IgD-negative memory B cell (primary cell): Measurements from ENCODE around the gene LRRC1. TPM values are rescaled to one million over a fixed set of nuclear protein-coding genes. Genes with fewer than 3 reads are reported as not detected.
A peak's percentile ranks its signal among the peaks of the same experiment; 100 is the strongest.

ENCODE experiments used
- H3K27ac Mint-ChIP-seq, 3 donors: one replicate each; pipeline ENCODE4 v1.8.0; 2020 to 2022; ENCODE audit warnings: mild to moderate bottlenecking in 3 of 3, mixed read lengths in 3 of 3, moderate library complexity in 1 of 3
- H3K27me3 Mint-ChIP-seq: one replicate; pipeline ENCODE4 v1.8.0; 2021; ENCODE audit warnings: mixed read lengths
- H3K36me3 Mint-ChIP-seq: one replicate; pipeline ENCODE4 v1.8.0; 2020; ENCODE audit warnings: mild to moderate bottlenecking, mixed read lengths
- H3K4me1 Mint-ChIP-seq, 3 donors: one replicate each; pipeline ENCODE4 v1.8.0; 2020 to 2022; ENCODE audit warnings: mixed read lengths in 3 of 3, mild to moderate bottlenecking in 1 of 3
- H3K4me3 Mint-ChIP-seq, 4 donors: one replicate each; pipeline ENCODE4 v1.8.0; 2020 to 2022; ENCODE audit warnings: mild to moderate bottlenecking in 4 of 4, mixed read lengths in 4 of 4, moderate library complexity in 3 of 4
- H3K9me3 Mint-ChIP-seq, 3 donors: one replicate each; pipeline ENCODE4 v1.8.0; 2020 to 2021; ENCODE audit warnings: mixed read lengths in 3 of 3, mild to moderate bottlenecking in 1 of 3
- polyA plus RNA-seq: library from polyadenylated mRNA; unstranded; fragments of 300-500 nt; fragmentation: Illumina TruSeq; gene quantifications from one replicate; pipeline ENCODE4 v1.2.3, GENCODE V29; 2021

The LRRC1 gene
- polyA plus RNA-seq, 1 donor from 2014 or later = 5.0 TPM

- no peaks in the 10 kb centered on the region for H3K27me3 Mint-ChIP-seq
- no peaks in the 10 kb centered on the region for H3K9me3 Mint-ChIP-seq
- H3K36me3 Mint-ChIP-seq = peaks cover 9% of the 10 kb centered on the region
- no peak overlapping the region for H3K27ac Mint-ChIP-seq
- H3K4me3 Mint-ChIP-seq = no peak overlapping the region
- no peaks in the 10 kb centered on the region for H3K4me1 Mint-ChIP-seq
Observed at GRCh38 chr6:53919881-53920360, 125.1 kb downstream of the LRRC1 start.

- Mint-ChIP-seq H3K27me3 (no peaks in the 10 kb centered on the region), H3K9me3 (no peaks in the 10 kb centered on the region), H3K4me1 (no peaks in the 10 kb centered on the region), H3K27ac (peak overlapping the region in 1 of 3 donors; percentile 23), H3K4me3 (no peak overlapping the region), H3K36me3 (peaks cover 13% of the 10 kb centered on the region)
Observed at GRCh38 chr6:53920881-53921280, 126.1 kb downstream of the LRRC1 start.

DNA sequence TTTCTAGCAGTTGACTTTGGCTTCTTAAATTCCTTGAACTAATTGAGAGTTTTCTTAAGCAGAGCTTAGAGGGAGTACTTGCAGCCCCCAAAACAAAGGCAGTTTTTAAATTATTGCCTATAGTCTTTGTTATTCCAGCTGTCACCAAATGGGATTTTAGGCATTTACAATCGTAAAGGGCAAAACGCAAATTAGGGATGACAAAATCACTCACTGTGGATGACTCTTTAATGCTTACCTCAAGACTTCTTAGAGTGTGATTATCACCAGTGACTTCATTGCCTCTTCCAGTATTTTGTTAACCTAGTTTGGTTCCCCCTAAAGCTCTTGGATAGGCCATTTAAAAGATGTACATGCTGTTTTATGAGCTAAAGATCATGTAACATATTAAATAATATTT is 126.8 kb downstream of the LRRC1 start:
- Mint-ChIP-seq H3K9me3 (no peaks in the 10 kb centered on the region), H3K4me3 (no peak overlapping the region), H3K36me3 (peaks cover 13% of the 10 kb centered on the region), H3K27ac (peak overlapping the region in 1 of 3 donors; percentile 23), H3K27me3 (no peaks in the 10 kb centered on the region), H3K4me1 (no peaks in the 10 kb centered on the region)

DNA sequence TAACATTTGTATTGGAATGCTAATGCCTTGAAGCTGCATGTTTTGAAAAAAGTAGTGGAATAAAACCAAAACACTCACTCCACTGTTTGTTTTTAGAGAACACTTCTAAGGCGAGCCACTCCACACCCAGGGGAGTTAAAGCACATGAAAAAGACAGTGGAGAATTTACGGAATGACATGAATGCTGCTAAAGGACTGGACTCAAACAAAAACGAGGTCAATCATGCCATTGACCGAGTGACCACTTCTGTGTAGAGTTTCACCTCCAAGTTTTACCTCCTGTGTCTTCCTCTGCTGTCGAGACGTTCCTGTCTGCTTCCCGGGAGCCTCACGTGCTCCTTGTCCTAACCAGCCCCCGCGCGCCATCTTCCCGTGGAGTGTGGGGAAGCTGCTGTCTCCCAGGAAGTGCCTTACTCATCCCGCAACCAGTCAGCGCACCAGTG is 127.8 kb downstream of the LRRC1 start:
- no peaks in the 10 kb centered on the region for H3K9me3 Mint-ChIP-seq
- no peak overlapping the region for H3K27ac Mint-ChIP-seq
- H3K27me3 Mint-ChIP-seq = no peaks in the 10 kb centered on the region
- H3K4me1 Mint-ChIP-seq = no peaks in the 10 kb centered on the region
- H3K4me3 Mint-ChIP-seq = no peak overlapping the region
- peaks cover 13% of the 10 kb centered on the region for H3K36me3 Mint-ChIP-seq

- Mint-ChIP-seq H3K4me3 (no peak overlapping the region), H3K27me3 (no peaks in the 10 kb centered on the region), H3K36me3 (peaks cover 13% of the 10 kb centered on the region), H3K4me1 (no peaks in the 10 kb centered on the region), H3K27ac (no peak overlapping the region), H3K9me3 (no peaks in the 10 kb centered on the region)
Observed at GRCh38 chr6:53924277-53924676, 129.5 kb downstream of the LRRC1 start.

- Mint-ChIP-seq H3K27ac (no peak overlapping the region), H3K4me1 (no peaks in the 10 kb centered on the region), H3K27me3 (no peaks in the 10 kb centered on the region), H3K36me3 (peaks cover 11% of the 10 kb centered on the region), H3K9me3 (no peaks in the 10 kb centered on the region), H3K4me3 (no peak overlapping the region)
Observed at GRCh38 chr6:53924821-53925422, 130.1 kb downstream of the LRRC1 start.

GRCh38 chr6:53925891-53926290 is 131.1 kb downstream of the LRRC1 start:
- H3K36me3 Mint-ChIP-seq = peaks cover 8% of the 10 kb centered on the region
- no peak overlapping the region for H3K4me3 Mint-ChIP-seq
- no peaks in the 10 kb centered on the region for H3K9me3 Mint-ChIP-seq
- H3K27ac Mint-ChIP-seq = no peak overlapping the region
- H3K4me1 Mint-ChIP-seq = no peaks in the 10 kb centered on the region
- H3K27me3 Mint-ChIP-seq = no peaks in the 10 kb centered on the region

GRCh38 chr6:53926505-53926904 is 131.7 kb downstream of the LRRC1 start:
- H3K4me3 Mint-ChIP-seq = no peak overlapping the region
- H3K4me1 Mint-ChIP-seq = no peaks in the 10 kb centered on the region
- no peaks in the 10 kb centered on the region for H3K9me3 Mint-ChIP-seq
- H3K36me3 Mint-ChIP-seq = peaks cover 4% of the 10 kb centered on the region
- H3K27ac Mint-ChIP-seq = no peak overlapping the region
- no peaks in the 10 kb centered on the region for H3K27me3 Mint-ChIP-seq

- Mint-ChIP-seq H3K27me3 (no peaks in the 10 kb centered on the region), H3K4me3 (no peak overlapping the region), H3K4me1 (no peaks in the 10 kb centered on the region), H3K36me3 (peaks cover 4% of the 10 kb centered on the region), H3K27ac (no peak overlapping the region), H3K9me3 (no peaks in the 10 kb centered on the region)
Observed at GRCh38 chr6:53928641-53929040, 133.8 kb downstream of the LRRC1 start.

- no peaks in the 10 kb centered on the region for H3K27me3 Mint-ChIP-seq
- no peaks in the 10 kb centered on the region for H3K4me1 Mint-ChIP-seq
- no peak overlapping the region for H3K4me3 Mint-ChIP-seq
- no peaks in the 10 kb centered on the region for H3K9me3 Mint-ChIP-seq
- H3K36me3 Mint-ChIP-seq = peaks cover 4% of the 10 kb centered on the region
- peak overlapping the region in 1 of 3 donors; percentile 24 for H3K27ac Mint-ChIP-seq
Observed at GRCh38 chr6:53929041-53929820, 134.4 kb downstream of the LRRC1 start.

GRCh38 chr6:53929821-53930120 is 135.0 kb downstream of the LRRC1 start:
- H3K9me3 Mint-ChIP-seq = no peaks in the 10 kb centered on the region
- no peaks in the 10 kb centered on the region for H3K27me3 Mint-ChIP-seq
- H3K36me3 Mint-ChIP-seq = peaks cover 4% of the 10 kb centered on the region

DNA sequence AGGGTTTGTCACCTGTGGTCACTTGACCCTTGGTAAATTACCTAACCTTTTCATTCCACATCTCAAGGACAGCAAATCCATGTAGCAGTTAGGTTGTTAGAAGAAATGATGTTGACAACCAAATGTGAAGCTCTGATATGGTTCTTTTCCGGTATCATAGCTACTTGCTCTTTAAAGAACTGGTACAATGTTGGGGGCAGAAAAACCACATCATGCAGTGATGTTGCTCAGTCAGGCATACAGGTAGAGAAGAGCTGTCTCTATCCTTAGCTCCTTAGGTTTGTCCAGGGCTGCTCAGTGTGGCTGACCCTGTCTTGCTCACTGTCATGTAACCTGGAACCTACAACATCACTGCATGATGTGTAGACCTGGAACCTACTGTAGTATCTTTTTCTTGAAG is 135.5 kb downstream of the LRRC1 start:
- H3K27me3 Mint-ChIP-seq = no peaks in the 10 kb centered on the region
- H3K9me3 Mint-ChIP-seq = no peaks in the 10 kb centered on the region
- no peak overlapping the region for H3K4me3 Mint-ChIP-seq
- H3K27ac Mint-ChIP-seq = no peak overlapping the region
- H3K36me3 Mint-ChIP-seq = peaks cover under 1% of the 10 kb centered on the region
- H3K4me1 Mint-ChIP-seq = no peaks in the 10 kb centered on the region

More at GRCh38 chr6:53929821-53930120, 135.0 kb downstream of the LRRC1 start:
- H3K4me3 Mint-ChIP-seq = peak overlapping the region in 1 of 4 donors; percentile 75
- peak overlapping the region in 1 of 3 donors; percentile 24 for H3K27ac Mint-ChIP-seq
- H3K4me1 Mint-ChIP-seq = no peaks in the 10 kb centered on the region

GRCh38 chr6:53931086-53931485 is 136.3 kb downstream of the LRRC1 start:
- Mint-ChIP-seq H3K27ac (no peak overlapping the region), H3K9me3 (no peaks in the 10 kb centered on the region), H3K27me3 (no peaks in the 10 kb centered on the region), H3K4me3 (no peak overlapping the region), H3K36me3 (no peaks in the 10 kb centered on the region), H3K4me1 (no peaks in the 10 kb centered on the region)

- Mint-ChIP-seq H3K4me1 (peaks cover 0 to 2% (median 0%) of the 10 kb centered on the region in 3 donors), H3K27me3 (no peaks in the 10 kb centered on the region), H3K27ac (peak overlapping the region in 1 of 3 donors; percentile 0), H3K36me3 (no peaks in the 10 kb centered on the region), H3K4me3 (no peak overlapping the region), H3K9me3 (no peaks in the 10 kb centered on the region)
Observed at GRCh38 chr6:53932516-53932915, 137.7 kb downstream of the LRRC1 start.

- Mint-ChIP-seq H3K36me3 (no peaks in the 10 kb centered on the region), H3K4me1 (peaks cover 0 to 2% (median 0%) of the 10 kb centered on the region in 3 donors), H3K27me3 (peaks cover 1% of the 10 kb centered on the region), H3K9me3 (no peaks in the 10 kb centered on the region), H3K27ac (no peak overlapping the region), H3K4me3 (no peak overlapping the region)
Observed at GRCh38 chr6:53934023-53934422, 139.2 kb downstream of the LRRC1 start.

DNA sequence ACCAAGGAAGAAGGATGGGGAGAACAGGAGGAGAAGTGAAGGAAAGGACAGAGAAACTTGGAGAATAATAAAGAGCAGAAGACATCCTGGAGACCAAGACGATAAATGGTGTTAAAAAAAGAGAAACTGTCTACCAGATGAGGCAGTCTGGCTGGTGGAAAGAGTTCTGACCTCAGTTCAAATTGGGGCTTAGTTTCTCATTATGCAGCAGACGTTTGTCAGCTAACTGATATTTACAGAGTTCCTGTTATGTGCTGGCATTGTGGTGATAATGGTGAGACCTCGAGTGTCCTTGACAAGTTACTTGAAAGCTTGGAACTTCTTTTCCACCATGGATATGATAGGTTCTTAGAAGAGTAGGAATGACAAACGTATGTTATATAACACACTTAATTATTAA is 142.7 kb downstream of the LRRC1 start:
- no peaks in the 10 kb centered on the region for H3K9me3 Mint-ChIP-seq
- peaks cover 3% of the 10 kb centered on the region for H3K27me3 Mint-ChIP-seq
- peaks cover 0 to 2% (median 0%) of the 10 kb centered on the region in 3 donors for H3K4me1 Mint-ChIP-seq
- H3K27ac Mint-ChIP-seq = peak overlapping the region in 1 of 3 donors; percentile 85
- H3K4me3 Mint-ChIP-seq = no peak overlapping the region
- H3K36me3 Mint-ChIP-seq = no peaks in the 10 kb centered on the region
